Measurements from ENCODE around the gene SCG3.

SCG3 gene

GRCh38 chr15:51727141-51727897 lies 46.0 kb downstream of the SCG3 start:
- H3K27me3 ChIP-seq (ENCODE audit: control insufficient read depth in 1 of 2, insufficient read depth in 2 of 2, low read length in 2 of 2), result no peaks in the 10 kb centered on the region
- no peak overlapping the region for H3K27ac ChIP-seq (ENCODE audit: low read length)
- no peaks in the 10 kb centered on the region for H3K36me3 ChIP-seq (ENCODE audit: control insufficient read depth in 2 of 2, insufficient read depth in 2 of 2, low read length in 2 of 2)
- no peaks in the 10 kb centered on the region for H3K9me3 ChIP-seq (ENCODE audit: control insufficient read depth in 2 of 2, low read length in 2 of 2)
- H3K9ac ChIP-seq (ENCODE audit: low read length in 2 of 2), result no peak overlapping the region
- H3K4me3 ChIP-seq (ENCODE audit: low read length in 2 of 2), result no peak overlapping the region
- peaks cover 32% of the 10 kb centered on the region for H3K4me1 ChIP-seq (ENCODE audit: control insufficient read depth, insufficient read depth, low read length)

- no peaks in the 10 kb centered on the region for H3K27me3 ChIP-seq (ENCODE audit: control insufficient read depth in 1 of 2, insufficient read depth in 2 of 2, low read length in 2 of 2)
- H3K9ac ChIP-seq (ENCODE audit: low read length in 2 of 2), result peak overlapping the region; percentile 19 to 47
- H3K9me3 ChIP-seq (ENCODE audit: control insufficient read depth in 2 of 2, low read length in 2 of 2), result no peaks in the 10 kb centered on the region
- peak overlapping the region; percentile 47 to 63 for H3K4me3 ChIP-seq (ENCODE audit: low read length in 2 of 2)
- peak overlapping the region; percentile 74 for H3K27ac ChIP-seq (ENCODE audit: low read length)
- no peaks in the 10 kb centered on the region for H3K36me3 ChIP-seq (ENCODE audit: control insufficient read depth in 2 of 2, insufficient read depth in 2 of 2, low read length in 2 of 2)
- peaks cover 34% of the 10 kb centered on the region for H3K4me1 ChIP-seq (ENCODE audit: control insufficient read depth, insufficient read depth, low read length)
Measured at GRCh38 chr15:51731549-51732267, 50.4 kb downstream of the SCG3 start.

- no peaks in the 10 kb centered on the region for H3K27me3 ChIP-seq (ENCODE audit: control insufficient read depth in 1 of 2, insufficient read depth in 2 of 2, low read length in 2 of 2)
- peak overlapping the region; percentile 74 for H3K27ac ChIP-seq (ENCODE audit: low read length)
- H3K4me3 ChIP-seq (ENCODE audit: low read length in 2 of 2), result no peak overlapping the region
Measured at GRCh38 chr15:51732646-51733045, 51.3 kb downstream of the SCG3 start.

DNA sequence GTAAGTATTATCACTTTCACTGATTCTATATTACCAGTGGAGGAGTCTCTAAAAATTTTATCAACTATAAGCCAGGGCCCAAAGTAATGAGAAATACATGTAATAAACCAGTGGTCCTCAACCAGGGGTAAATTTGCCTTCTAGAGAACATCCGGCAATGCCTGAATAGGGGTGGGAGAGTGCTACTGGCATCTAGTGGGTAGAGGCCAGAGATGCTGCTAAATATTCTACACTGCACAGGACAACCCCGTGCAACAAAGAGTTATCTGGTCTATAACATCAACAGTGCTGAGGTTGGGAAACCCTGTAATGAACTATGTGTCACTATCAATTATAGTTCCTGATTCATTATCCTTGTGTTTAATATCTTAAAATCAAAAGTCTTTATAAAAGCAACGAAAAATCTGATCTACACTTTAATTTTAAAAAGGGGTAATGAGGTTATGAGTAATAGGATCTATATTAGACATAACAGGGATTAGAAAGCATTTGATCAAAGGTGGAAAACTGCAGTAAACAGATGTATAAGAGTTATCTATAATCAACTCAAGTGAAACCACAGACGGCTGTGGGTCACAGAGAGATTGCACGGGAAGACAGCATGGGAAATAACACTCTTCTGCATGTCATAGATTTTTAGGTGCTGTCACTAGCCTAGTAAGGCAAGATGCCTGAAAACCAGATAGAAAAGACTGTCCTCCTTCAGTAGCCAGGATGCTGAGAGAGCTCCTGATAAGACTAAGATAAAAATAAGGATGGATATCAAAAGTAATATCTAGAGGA lies 54.1 kb downstream of the SCG3 start:
- peak overlapping the region; percentile 53 for H3K27ac ChIP-seq (ENCODE audit: low read length)
- H3K4me3 ChIP-seq (ENCODE audit: low read length in 2 of 2), result no peak overlapping the region
- peaks cover 37% of the 10 kb centered on the region for H3K4me1 ChIP-seq (ENCODE audit: control insufficient read depth, insufficient read depth, low read length)
- H3K9me3 ChIP-seq (ENCODE audit: control insufficient read depth in 2 of 2, low read length in 2 of 2), result no peaks in the 10 kb centered on the region
- no peaks in the 10 kb centered on the region for H3K36me3 ChIP-seq (ENCODE audit: control insufficient read depth in 2 of 2, insufficient read depth in 2 of 2, low read length in 2 of 2)
- H3K9ac ChIP-seq (ENCODE audit: low read length in 2 of 2), result no peak overlapping the region
- H3K27me3 ChIP-seq (ENCODE audit: control insufficient read depth in 1 of 2, insufficient read depth in 2 of 2, low read length in 2 of 2), result no peaks in the 10 kb centered on the region

More at GRCh38 chr15:51732646-51733045, 51.3 kb downstream of the SCG3 start:
- peaks cover 27% of the 10 kb centered on the region for H3K4me1 ChIP-seq (ENCODE audit: control insufficient read depth, insufficient read depth, low read length)
- no peaks in the 10 kb centered on the region for H3K9me3 ChIP-seq (ENCODE audit: control insufficient read depth in 2 of 2, low read length in 2 of 2)
- no peak overlapping the region for H3K9ac ChIP-seq (ENCODE audit: low read length in 2 of 2)
- no peaks in the 10 kb centered on the region for H3K36me3 ChIP-seq (ENCODE audit: control insufficient read depth in 2 of 2, insufficient read depth in 2 of 2, low read length in 2 of 2)

DNA sequence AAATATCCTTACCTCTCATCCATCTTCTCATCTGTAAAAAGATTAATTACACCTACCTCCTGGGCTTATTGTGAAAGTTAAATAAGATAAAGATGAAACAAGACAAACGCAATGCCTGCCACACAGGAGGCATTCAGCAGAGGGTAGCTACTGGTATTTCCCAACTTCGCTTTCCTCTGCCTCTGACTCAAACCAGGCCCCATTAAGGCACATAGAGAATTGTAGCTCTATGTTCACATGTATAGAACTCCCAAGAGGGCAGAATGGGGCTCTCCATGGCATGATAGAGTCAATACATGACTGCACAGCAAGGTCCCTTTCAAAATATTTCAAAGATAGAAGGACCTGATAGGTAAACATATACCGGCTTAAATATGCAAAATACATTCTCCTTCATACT lies 54.8 kb downstream of the SCG3 start:
- peak overlapping the region; percentile 62 to 83 for H3K4me3 ChIP-seq (ENCODE audit: low read length in 2 of 2)
- H3K27me3 ChIP-seq (ENCODE audit: control insufficient read depth in 1 of 2, insufficient read depth in 2 of 2, low read length in 2 of 2), result no peaks in the 10 kb centered on the region
- peak overlapping the region; percentile 47 to 54 for H3K9ac ChIP-seq (ENCODE audit: low read length in 2 of 2)
- H3K27ac ChIP-seq (ENCODE audit: low read length), result peak overlapping the region; percentile 53
- peaks cover 36% of the 10 kb centered on the region for H3K4me1 ChIP-seq (ENCODE audit: control insufficient read depth, insufficient read depth, low read length)
- H3K36me3 ChIP-seq (ENCODE audit: control insufficient read depth in 2 of 2, insufficient read depth in 2 of 2, low read length in 2 of 2), result no peaks in the 10 kb centered on the region
- H3K9me3 ChIP-seq (ENCODE audit: control insufficient read depth in 2 of 2, low read length in 2 of 2), result no peaks in the 10 kb centered on the region

GRCh38 chr15:51736751-51737521 lies 55.6 kb downstream of the SCG3 start:
- Histone ChIP-seq H3K4me3 (ENCODE audit: low read length in 2 of 2) (peak overlapping the region; percentile 62 to 83), H3K36me3 (ENCODE audit: control insufficient read depth in 2 of 2, insufficient read depth in 2 of 2, low read length in 2 of 2) (no peaks in the 10 kb centered on the region), H3K27ac (ENCODE audit: low read length) (peak overlapping the region; percentile 76), H3K27me3 (ENCODE audit: control insufficient read depth in 1 of 2, insufficient read depth in 2 of 2, low read length in 2 of 2) (no peaks in the 10 kb centered on the region), H3K9ac (ENCODE audit: low read length in 2 of 2) (peak overlapping the region; percentile 54 to 69), H3K4me1 (ENCODE audit: control insufficient read depth, insufficient read depth, low read length) (peaks cover 28% of the 10 kb centered on the region), H3K9me3 (ENCODE audit: control insufficient read depth in 2 of 2, low read length in 2 of 2) (no peaks in the 10 kb centered on the region)

- Histone ChIP-seq H3K27me3 (ENCODE audit: control insufficient read depth in 1 of 2, insufficient read depth in 2 of 2, low read length in 2 of 2) (no peaks in the 10 kb centered on the region), H3K4me3 (ENCODE audit: low read length in 2 of 2) (peak within 1 kb of the TSS; percentile 68 to 83), H3K9me3 (ENCODE audit: control insufficient read depth in 2 of 2, low read length in 2 of 2) (no peaks in the 10 kb centered on the region), H3K36me3 (ENCODE audit: control insufficient read depth in 2 of 2, insufficient read depth in 2 of 2, low read length in 2 of 2) (no peaks in the 10 kb centered on the region), H3K9ac (ENCODE audit: low read length in 2 of 2) (peak within 1 kb of the TSS; percentile 67 to 74), H3K27ac (ENCODE audit: low read length) (peak within 1 kb of the TSS; percentile 76), H3K4me1 (ENCODE audit: control insufficient read depth, insufficient read depth, low read length) (peaks cover 20% of the 10 kb centered on the region)
Measured at GRCh38 chr15:51737522-51738305, 56.4 kb downstream of the SCG3 start, which contains the start of gene LYSMD2. TSS of gene LYSMD2 (minus strand) at chr15:51737655. CDS start at chr15:51737622, 33 bp downstream.

DNA sequence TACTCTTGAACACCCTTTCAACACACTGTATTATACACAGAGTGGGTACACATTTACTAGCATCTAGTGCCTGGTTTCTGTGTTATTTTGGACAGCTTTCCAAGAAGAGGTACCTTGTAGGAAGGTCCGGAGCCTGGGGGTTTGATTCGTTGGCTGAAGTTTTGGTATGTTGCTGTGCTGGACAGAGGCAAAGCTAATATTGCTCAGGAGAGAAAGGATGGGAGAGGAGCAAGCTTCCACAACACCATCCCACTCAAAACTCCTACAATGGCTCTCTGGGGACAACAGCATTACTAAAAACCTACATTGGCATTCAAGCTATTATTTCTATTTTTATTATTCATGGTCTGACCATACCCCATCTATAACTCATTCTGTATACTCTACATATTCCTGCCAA lies 57.2 kb downstream of the SCG3 start:
- H3K27me3 ChIP-seq (ENCODE audit: control insufficient read depth in 1 of 2, insufficient read depth in 2 of 2, low read length in 2 of 2), result no peaks in the 10 kb centered on the region

DNA sequence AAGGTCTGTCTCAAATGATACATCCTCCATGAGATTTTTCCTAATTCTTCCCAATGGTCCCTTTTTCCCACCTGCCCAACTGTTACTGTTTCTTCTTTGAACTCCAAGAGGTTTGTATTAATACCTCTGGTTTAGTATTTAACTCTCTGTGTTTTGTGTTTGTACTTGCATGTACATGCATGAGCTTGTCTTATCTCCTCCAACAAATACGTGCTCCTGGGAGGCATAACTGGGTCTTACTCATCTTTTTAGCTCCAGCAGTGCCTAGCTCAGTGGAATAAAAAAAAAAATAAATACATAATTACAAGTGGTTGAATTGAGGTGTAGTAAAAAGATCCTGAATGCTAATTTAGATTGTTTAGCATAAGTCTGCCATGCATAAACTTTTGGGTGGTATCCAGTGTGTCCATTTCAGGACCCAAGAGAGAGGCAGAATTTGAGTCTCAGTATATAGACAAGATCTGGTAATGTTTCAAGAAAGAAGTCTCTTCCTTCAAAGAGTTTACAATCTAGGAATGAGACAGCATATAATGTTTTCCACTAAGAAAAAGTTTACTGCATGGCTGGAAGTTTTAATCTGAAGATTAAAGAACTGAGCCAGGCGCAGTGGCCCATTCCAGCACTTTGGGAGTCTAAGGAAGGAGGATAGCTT lies 57.9 kb downstream of the SCG3 start:
- no peaks in the 10 kb centered on the region for H3K36me3 ChIP-seq (ENCODE audit: control insufficient read depth in 2 of 2, insufficient read depth in 2 of 2, low read length in 2 of 2)
- no peaks in the 10 kb centered on the region for H3K9me3 ChIP-seq (ENCODE audit: control insufficient read depth in 2 of 2, low read length in 2 of 2)

More for the DNA sequence above, 57.2 kb downstream of the SCG3 start:
- Histone ChIP-seq H3K4me1 (ENCODE audit: control insufficient read depth, insufficient read depth, low read length) (peaks cover 20% of the 10 kb centered on the region), H3K36me3 (ENCODE audit: control insufficient read depth in 2 of 2, insufficient read depth in 2 of 2, low read length in 2 of 2) (no peaks in the 10 kb centered on the region), H3K4me3 (ENCODE audit: low read length in 2 of 2) (peak overlapping the region; percentile 68 to 83), H3K9ac (ENCODE audit: low read length in 2 of 2) (peak overlapping the region; percentile 67 to 74), H3K9me3 (ENCODE audit: control insufficient read depth in 2 of 2, low read length in 2 of 2) (no peaks in the 10 kb centered on the region), H3K27ac (ENCODE audit: low read length) (peak overlapping the region; percentile 76)

More for the DNA sequence above, 57.9 kb downstream of the SCG3 start:
- Histone ChIP-seq H3K27ac (ENCODE audit: low read length) (no peak overlapping the region), H3K4me3 (ENCODE audit: low read length in 2 of 2) (no peak overlapping the region), H3K4me1 (ENCODE audit: control insufficient read depth, insufficient read depth, low read length) (peaks cover 20% of the 10 kb centered on the region), H3K9ac (ENCODE audit: low read length in 2 of 2) (no peak overlapping the region), H3K27me3 (ENCODE audit: control insufficient read depth in 1 of 2, insufficient read depth in 2 of 2, low read length in 2 of 2) (no peaks in the 10 kb centered on the region)

Data from stomach smooth muscle (tissue), 2 donors.